ENCODE data around the gene TICAM2. TPM values are rescaled to one million over a fixed set of nuclear protein-coding genes. Genes with fewer than 3 reads are reported as not detected.
"Not testable (repeated sequence)": the region's sequence is repeated elsewhere in the genome, so short reads cannot be mapped to it uniquely, and the experiment has no call there.

Gene TICAM2
- total RNA-seq: 2.3 TPM
- long read RNA-seq, partial matches to known transcripts: 0 of 3 reads
- long read RNA-seq, other reads (novel, unspliced or antisense): 1 of 3 reads

GRCh38 chr5:115601701-115602590, at the start of gene TICAM2:
Gene TICAM2 (minus strand): TSS chr5:115602479. CDS start chr5:115581256, 21,223 bp downstream.
- Histone ChIP-seq H3K4me1 (peaks cover 66% of the 10 kb centered on the region), H3K4me3 (peak within 1 kb of the TSS; percentile 87), H3K9me3 (replicated peaks) (no peaks in the 10 kb centered on the region), H3K27me3 (ENCODE audit: low read depth) (no peaks in the 10 kb centered on the region), H3K27ac (replicated peaks) (peak within 1 kb of the TSS; percentile 94), H3K36me3 (no peaks in the 10 kb centered on the region)
- TF ChIP-seq CTCF (IDR thresholded peaks at IDR 0.05; ENCODE audit: borderline replicate concordance): peak; percentile 64
- intact Hi-C loops (cut with micrococcal nuclease): no loop called here
- peak; percentile 70 for DNase-seq

- Histone ChIP-seq H3K9me3 (replicated peaks) (no peaks in the 10 kb centered on the region), H3K36me3 (no peaks in the 10 kb centered on the region), H3K27me3 (ENCODE audit: low read depth) (peaks cover 27% of the 10 kb centered on the region), H3K4me1 (no peaks in the 10 kb centered on the region), H3K4me3 (no peak overlapping the region), H3K27ac (replicated peaks) (no peak overlapping the region)
- no peak for DNase-seq
- no peak for TF ChIP-seq CTCF (IDR thresholded peaks at IDR 0.05; ENCODE audit: borderline replicate concordance)
- intact Hi-C loops (cut with micrococcal nuclease): no loop called here
These were observed 47.3 kb upstream of the TICAM2 start for GRCh38 chr5:115649541-115649940.

GRCh38 chr5:115648056-115648455, 45.8 kb upstream of the TICAM2 start:
- H3K27me3 ChIP-seq (ENCODE audit: low read depth): peaks cover 34% of the 10 kb centered on the region
- H3K36me3 ChIP-seq: no peaks in the 10 kb centered on the region
- intact Hi-C loops (cut with micrococcal nuclease): no loop called here
- TF ChIP-seq CTCF (IDR thresholded peaks at IDR 0.05; ENCODE audit: borderline replicate concordance): no peak
- no peaks in the 10 kb centered on the region for H3K9me3 ChIP-seq (replicated peaks)
- DNase-seq: no peak
- no peak overlapping the region for H3K4me3 ChIP-seq
- no peaks in the 10 kb centered on the region for H3K4me1 ChIP-seq
- H3K27ac ChIP-seq (replicated peaks): no peak overlapping the region

- H3K36me3 ChIP-seq; intact Hi-C loops (cut with micrococcal nuclease); H3K9me3 ChIP-seq (replicated peaks); H3K4me1 ChIP-seq; H3K27ac ChIP-seq (replicated peaks); H3K4me3 ChIP-seq; DNase-seq: not testable (repeated sequence)
- H3K27me3 ChIP-seq (ENCODE audit: low read depth): peaks cover 34% of the 10 kb centered on the region
These were observed 43.1 kb upstream of the TICAM2 start for GRCh38 chr5:115645386-115645785.

GRCh38 chr5:115644046-115644445, 41.8 kb upstream of the TICAM2 start:
- intact Hi-C loops (cut with micrococcal nuclease): no loop called here
- no peak overlapping the region for H3K4me3 ChIP-seq
- H3K9me3 ChIP-seq (replicated peaks): no peaks in the 10 kb centered on the region
- no peak for TF ChIP-seq CTCF (IDR thresholded peaks at IDR 0.05; ENCODE audit: borderline replicate concordance)
- H3K27ac ChIP-seq (replicated peaks): no peak overlapping the region
- H3K27me3 ChIP-seq (ENCODE audit: low read depth): peaks cover 34% of the 10 kb centered on the region
- no peak for DNase-seq
- no peaks in the 10 kb centered on the region for H3K36me3 ChIP-seq
- no peaks in the 10 kb centered on the region for H3K4me1 ChIP-seq

GRCh38 chr5:115641948-115642347, 39.7 kb upstream of the TICAM2 start:
- no peaks in the 10 kb centered on the region for H3K9me3 ChIP-seq (replicated peaks)
- no peaks in the 10 kb centered on the region for H3K4me1 ChIP-seq
- no peak for TF ChIP-seq CTCF (IDR thresholded peaks at IDR 0.05; ENCODE audit: borderline replicate concordance)
- DNase-seq: no peak
- intact Hi-C loops (cut with micrococcal nuclease): no loop called here
- H3K4me3 ChIP-seq: no peak overlapping the region
- H3K36me3 ChIP-seq: no peaks in the 10 kb centered on the region
- no peak overlapping the region for H3K27ac ChIP-seq (replicated peaks)
- peaks cover 29% of the 10 kb centered on the region for H3K27me3 ChIP-seq (ENCODE audit: low read depth)

Measured in left ventricle myocardium inferior (tissue), 1 donor.